NCI-H187 treated with DMSO at 0.1 percent for 48 hours (cell line): ENCODE measurements around the gene BRD3OS.

Experiments used
- DNase-seq: peaks from one replicate; lab custom pipeline; 2025; lab: John Stamatoyannopoulos, UW

Gene BRD3OS

GRCh38 chr9:134052491-134052890, 27.2 kb downstream of the BRD3OS start:
- no peak for DNase-seq

GRCh38 chr9:134052941-134053340, 27.7 kb downstream of the BRD3OS start:
- DNase-seq = no peak

- no peak for DNase-seq
These were observed 28.2 kb downstream of the BRD3OS start for GRCh38 chr9:134053401-134053871.

- no peak for DNase-seq
These were observed 28.9 kb downstream of the BRD3OS start for GRCh38 chr9:134053941-134054761.

- DNase-seq = no peak
These were observed 29.9 kb downstream of the BRD3OS start for GRCh38 chr9:134054891-134055811.

GRCh38 chr9:134055981-134056461, 30.7 kb downstream of the BRD3OS start:
- no peak for DNase-seq

GRCh38 chr9:134056483-134057306, 31.4 kb downstream of the BRD3OS start:
- no peak for DNase-seq

- no peak for DNase-seq
These were observed 32.0 kb downstream of the BRD3OS start for GRCh38 chr9:134057307-134057657.

GRCh38 chr9:134057751-134058701, 32.7 kb downstream of the BRD3OS start:
- no peak for DNase-seq

GRCh38 chr9:134058716-134059115, 33.4 kb downstream of the BRD3OS start:
- no peak for DNase-seq

- DNase-seq = no peak
These were observed 33.9 kb downstream of the BRD3OS start for GRCh38 chr9:134059188-134059641.

GRCh38 chr9:134059661-134060395, 34.5 kb downstream of the BRD3OS start:
- DNase-seq = no peak

GRCh38 chr9:134060546-134060945, 35.3 kb downstream of the BRD3OS start:
- DNase-seq = no peak

- DNase-seq = no peak
These were observed 35.9 kb downstream of the BRD3OS start for GRCh38 chr9:134061019-134061687.

- DNase-seq = no peak
These were observed 36.5 kb downstream of the BRD3OS start for GRCh38 chr9:134061688-134062371.

GRCh38 chr9:134062461-134063087, 37.3 kb downstream of the BRD3OS start:
- no peak for DNase-seq

GRCh38 chr9:134063088-134063570, 37.8 kb downstream of the BRD3OS start:
- DNase-seq = no peak
